Transverse colon (tissue), 4 donors: ENCODE data around the gene THOC7.

ENCODE experiments used
- CTCF ChIP-seq, 5 experiments: fragments of 200-600 bp in 3 of 5; fragments of 450-650 bp in 2 of 5; sonication (generic) in 3 of 5; IDR thresholded peaks; 1 replicate in 2 of 5; 2 replicates in 3 of 5; pipeline ENCODE4 v1.5.1; 2016 to 2017; ENCODE audit warnings: antibody characterized with exemption in 5 of 5, inconsistent platforms in 3 of 5, mild to moderate bottlenecking in 2 of 5, moderate library complexity in 1 of 5
- POLR2AphosphoS5 ChIP-seq, 3 donors: sonication (generic); formaldehyde crosslinking; IDR thresholded peaks; one replicate each; pipeline ENCODE4 v1.6.1; 2016; ENCODE audit warnings: antibody characterized with exemption in 3 of 3

GRCh38 chr3:63905731-63906620 is 42.4 kb upstream of the THOC7 start:
- TF ChIP-seq POLR2AphosphoS5 (IDR thresholded peaks at IDR 0.05) (no peak), CTCF (IDR thresholded peaks at IDR 0.05) (no peak)
